HepG2 (cell line): Measurements from ENCODE around the gene C16orf90. TPM values are rescaled to one million over a fixed set of nuclear protein-coding genes. Genes with fewer than 3 reads are reported as not detected.

Experiments
- AGO2 ChIP-seq: fragments of 200-400 bp; formaldehyde crosslinking; optimal IDR thresholded peaks from 2 replicates; pipeline ENCODE3; 2017; ENCODE audit warnings: mild to moderate bottlenecking, low read depth, low read length, moderate library complexity
- AHR ChIP-seq: IDR thresholded peaks from 2 replicates; pipeline ENCODE4 v1.6.1; 2018; ENCODE audit warnings: missing genetic modification reagents, missing compliant biosample characterization
- CENPT ChIP-seq: sonication (generic); formaldehyde crosslinking; IDR thresholded peaks from 2 replicates; pipeline ENCODE4 v1.8.0; 2022; ENCODE audit warnings: low read depth, mild to moderate bottlenecking, moderate library complexity, missing genetic modification reagents
- CHD4 ChIP-seq: fragments of 200-600 bp; sonication (generic); IDR thresholded peaks from 2 replicates; pipeline ENCODE4 v1.7.0; 2017; ENCODE audit warnings: mild to moderate bottlenecking, low read length, borderline replicate concordance
- EP300 ChIP-seq, 3 experiments: sonication (generic) in 1 of 3; formaldehyde crosslinking in 1 of 3; IDR thresholded peaks; 2 replicates each; pipeline versions ENCODE4 v1.5.1 to v1.6.1; 2011 to 2020; ENCODE audit warnings: low read depth in 2 of 3, low read length in 2 of 3, borderline replicate concordance in 1 of 3, improper control_type of control experiment in 1 of 3, mild to moderate bottlenecking in 1 of 3, missing genetic modification reagents in 1 of 3, moderate library complexity in 1 of 3
- EZH2 ChIP-seq: conservative IDR thresholded peaks from 2 replicates; pipeline ENCODE4 v1.6.1; 2012; ENCODE audit warnings: mild to moderate bottlenecking, low read depth, low read length, moderate library complexity
- GLI4 ChIP-seq: sonication (generic); formaldehyde crosslinking; IDR thresholded peaks from 2 replicates; pipeline ENCODE4 v1.5.1; 2020; ENCODE audit warnings: missing genetic modification reagents, mild to moderate bottlenecking, moderate library complexity, borderline replicate concordance
- HIVEP1 ChIP-seq: sonication (generic); formaldehyde crosslinking; IDR thresholded peaks from 2 replicates; pipeline ENCODE4 v1.4.0; 2020; ENCODE audit warnings: mild to moderate bottlenecking, missing genetic modification reagents
- MXI1 ChIP-seq: IDR thresholded peaks from 3 replicates; pipeline ENCODE4 v1.6.1; 2012; ENCODE audit warnings: low read depth, low read length, inconsistent platforms, borderline replicate concordance
- RFX1 ChIP-seq: fragments of 450-650 bp; IDR thresholded peaks from 2 replicates; pipeline ENCODE4 v1.6.1; 2017
- SAFB2 ChIP-seq: sonication (generic); formaldehyde crosslinking; IDR thresholded peaks from 2 replicates; pipeline ENCODE4 v1.5.1; 2020; ENCODE audit warnings: missing genetic modification reagents, low read depth, mild to moderate bottlenecking, borderline replicate concordance
- SALL2 ChIP-seq: sonication (generic); formaldehyde crosslinking; IDR thresholded peaks from 2 replicates; pipeline ENCODE4 v1.8.1; 2023; ENCODE audit warnings: mild to moderate bottlenecking, missing genetic modification reagents, inconsistent platforms
- SMARCC2 ChIP-seq: fragments of 450-650 bp; IDR thresholded peaks from 2 replicates; pipeline ENCODE4 v1.6.1; 2017; ENCODE audit warnings: antibody characterized with exemption, mild to moderate bottlenecking
- ZBTB3 ChIP-seq: sonication (generic); formaldehyde crosslinking; IDR thresholded peaks from 2 replicates; pipeline ENCODE4 v1.4.0; 2020; ENCODE audit warnings: low read depth, mild to moderate bottlenecking, moderate library complexity, missing genetic modification reagents, borderline replicate concordance
- ZBTB38 ChIP-seq: sonication (generic); formaldehyde crosslinking; IDR thresholded peaks from 2 replicates; pipeline ENCODE4 v1.5.1; 2020; ENCODE audit warnings: mild to moderate bottlenecking, missing genetic modification reagents
- ZNF207 ChIP-seq: fragments of 450-650 bp; IDR thresholded peaks from 2 replicates; pipeline ENCODE4 v1.6.1; 2016; ENCODE audit warnings: antibody characterized with exemption, borderline replicate concordance
- ZNF234 ChIP-seq: sonication (generic); formaldehyde crosslinking; conservative IDR thresholded peaks from 2 replicates; pipeline ENCODE4 v1.5.1; 2020; ENCODE audit warnings: mild to moderate bottlenecking, missing genetic modification reagents
- ZNF282 ChIP-seq: fragments of 450-650 bp; IDR thresholded peaks from 2 replicates; pipeline ENCODE4 v1.6.1; 2018; ENCODE audit not compliant: partially characterized antibody
- ZNF446 ChIP-seq: sonication (generic); formaldehyde crosslinking; IDR thresholded peaks from 2 replicates; pipeline ENCODE4 v1.5.0; 2020; ENCODE audit warnings: mild to moderate bottlenecking, missing genetic modification reagents
- ZNF547 ChIP-seq: sonication (generic); formaldehyde crosslinking; IDR thresholded peaks from 2 replicates; pipeline ENCODE4 v1.5.1; 2020; ENCODE audit warnings: mild to moderate bottlenecking, missing genetic modification reagents
- ZNF672 ChIP-seq: sonication (generic); formaldehyde crosslinking; IDR thresholded peaks from 2 replicates; pipeline ENCODE4 v1.8.1; 2022; ENCODE audit warnings: missing genetic modification reagents
- ZNF720 ChIP-seq: sonication (generic); formaldehyde crosslinking; IDR thresholded peaks from 2 replicates; pipeline ENCODE4 v1.4.0; 2020; ENCODE audit warnings: missing genetic modification reagents
- ZSCAN30 ChIP-seq: sonication (generic); formaldehyde crosslinking; IDR thresholded peaks from 2 replicates; pipeline ENCODE4 v1.5.0; 2020; ENCODE audit warnings: mild to moderate bottlenecking, missing genetic modification reagents
- polyA plus RNA-seq, 8 experiments: library from polyadenylated mRNA; depleted of rRNA in 3 of 8; stranded (reverse) in 7 of 8; unstranded in 1 of 8; fragments of >200 nt; fragmentation: Illumina TruSeq in 4 of 8; extraction: Trizol in 4 of 8; gene quantifications; 2 replicates each; pipeline versions ENCODE4 v1.2.1 to v1.2.3, GENCODE V29; 2011 to 2016; ENCODE audit warnings: low read depth in 4 of 8, missing spikeins in 1 of 8, mixed read lengths in 1 of 8; ENCODE audit not compliant: insufficient read depth in 1 of 8
- total RNA-seq, 5 experiments: library from RNA; depleted of rRNA; stranded (reverse); fragments of >200 nt; fragmentation: Illumina TruSeq; extraction: Trizol; gene quantifications; 2 replicates each; pipeline ENCODE4 v1.2.3, GENCODE V29; 2016; ENCODE audit warnings: low read depth in 1 of 5
- TF ChIP-seq, protein P1 (sequence below): sonication (generic); formaldehyde crosslinking; IDR thresholded peaks from 2 replicates; pipeline ENCODE4 v1.5.0; 2020; ENCODE audit warnings: mild to moderate bottlenecking, missing genetic modification reagents
- TF ChIP-seq, protein P2 (sequence below): sonication (generic); formaldehyde crosslinking; IDR thresholded peaks from 2 replicates; pipeline ENCODE4 v1.5.0; 2020; ENCODE audit warnings: missing genetic modification reagents
- TF ChIP-seq, protein P3 (sequence below): sonication (generic); formaldehyde crosslinking; IDR thresholded peaks from 2 replicates; pipeline ENCODE4 v1.5.0; 2020; ENCODE audit warnings: missing genetic modification reagents

Gene C16orf90
- total and polyA plus RNA-seq, 2 of the 13 experiments (the other 11 are each of a cell fraction or from before 2014, with no cell fraction given) = not detected

DNA sequence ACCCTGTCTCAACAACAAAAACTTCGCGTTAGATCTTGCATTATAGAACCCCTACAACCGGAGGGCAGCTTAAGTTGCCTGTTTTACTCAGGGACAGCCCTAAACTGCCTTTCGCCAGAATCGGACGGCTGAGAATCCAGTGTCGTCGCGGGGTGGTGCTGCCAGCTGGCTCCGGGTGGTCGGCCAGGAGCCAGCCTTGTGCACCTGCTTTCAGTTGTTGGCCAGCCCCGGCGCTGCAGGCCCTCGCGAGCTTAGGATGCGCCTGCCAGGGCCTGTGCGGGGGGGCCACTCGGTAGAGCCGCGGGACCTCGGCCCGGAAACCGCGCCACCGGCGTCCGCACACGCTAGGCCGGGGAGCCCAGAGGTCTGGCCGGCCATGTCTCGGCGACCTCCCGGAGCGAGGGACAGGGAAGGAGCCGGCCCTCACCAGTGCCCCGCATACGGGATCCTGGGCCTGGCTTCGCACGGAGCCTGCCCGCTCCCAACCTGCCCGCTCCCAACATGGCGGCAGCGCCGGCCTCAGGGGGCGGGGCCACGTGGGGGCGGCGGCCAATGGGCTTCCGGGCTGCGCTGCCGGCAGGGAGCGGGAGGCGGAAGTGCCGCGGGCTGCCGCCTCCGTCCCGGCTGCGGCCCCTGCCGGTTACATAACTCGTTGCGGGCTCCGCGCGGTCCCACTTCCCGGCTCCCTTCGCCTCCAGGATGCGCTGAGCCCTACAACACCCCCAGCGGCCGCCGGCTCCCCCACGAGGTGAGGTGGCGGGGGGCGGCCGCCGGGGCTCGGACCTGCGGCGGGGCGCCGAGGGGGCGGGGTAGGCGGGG, 37.6 kb downstream of the C16orf90 start (continued):
- TF ChIP-seq, protein P1, sequence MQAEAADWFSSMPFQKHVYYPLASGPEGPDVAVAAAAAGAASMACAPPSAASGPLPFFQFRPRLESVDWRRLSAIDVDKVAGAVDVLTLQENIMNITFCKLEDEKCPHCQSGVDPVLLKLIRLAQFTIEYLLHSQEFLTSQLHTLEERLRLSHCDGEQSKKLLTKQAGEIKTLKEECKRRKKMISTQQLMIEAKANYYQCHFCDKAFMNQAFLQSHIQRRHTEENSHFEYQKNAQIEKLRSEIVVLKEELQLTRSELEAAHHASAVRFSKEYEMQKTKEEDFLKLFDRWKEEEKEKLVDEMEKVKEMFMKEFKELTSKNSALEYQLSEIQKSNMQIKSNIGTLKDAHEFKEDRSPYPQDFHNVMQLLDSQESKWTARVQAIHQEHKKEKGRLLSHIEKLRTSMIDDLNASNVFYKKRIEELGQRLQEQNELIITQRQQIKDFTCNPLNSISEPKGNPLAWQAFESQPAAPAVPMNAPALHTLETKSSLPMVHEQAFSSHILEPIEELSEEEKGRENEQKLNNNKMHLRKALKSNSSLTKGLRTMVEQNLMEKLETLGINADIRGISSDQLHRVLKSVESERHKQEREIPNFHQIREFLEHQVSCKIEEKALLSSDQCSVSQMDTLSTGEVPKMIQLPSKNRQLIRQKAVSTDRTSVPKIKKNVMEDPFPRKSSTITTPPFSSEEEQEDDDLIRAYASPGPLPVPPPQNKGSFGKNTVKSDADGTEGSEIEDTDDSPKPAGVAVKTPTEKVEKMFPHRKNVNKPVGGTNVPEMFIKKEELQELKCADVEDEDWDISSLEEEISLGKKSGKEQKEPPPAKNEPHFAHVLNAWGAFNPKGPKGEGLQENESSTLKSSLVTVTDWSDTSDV (CRISPR knock-in tag) = no peak
- TF ChIP-seq RFX1 (no peak), ZNF234 (no peak; the same call in 1 of the 2 replicates), ZNF547 (CRISPR knock-in tag) (peak; percentile 80; the same call in 1 of the 2 replicates), ZNF207 (no peak), CHD4 (no peak), ZBTB3 (CRISPR knock-in tag) (peak; percentile 87; the same call in 1 of the 2 replicates), MXI1 (peak; percentile 68; the same call in 1 of the 3 replicates), AHR (CRISPR knock-in tag) (peak; percentile 53; the same call in 1 of the 2 replicates), CENPT (no peak), SMARCC2 (no peak), AGO2 (peak; percentile 89), GLI4 (CRISPR knock-in tag) (peak; percentile 89; the same call in 1 of the 2 replicates), ZBTB38 (peak; percentile 53; the same call in 1 of the 2 replicates), EZH2 (no peak), HIVEP1 (peak; percentile 62; the same call in 1 of the 2 replicates), EP300 (IDR thresholded peaks at IDR 0.05; ENCODE audit: low read depth in 2 of 2, low read length in 2 of 2) (0 out of 4 replicates have a peak, but pooled peaks of 1 of the 2 experiments have one; percentile 9), EP300 (CRISPR knock-in tag; IDR thresholded peaks at IDR 0.05; ENCODE audit: borderline replicate concordance) (peak; percentile 26; the same call in 1 of the 2 replicates), ZNF282 (no peak), SALL2 (peak; percentile 95), ZNF720 (CRISPR knock-in tag) (no peak), ZSCAN30 (0 out of 2 replicates have a peak, but pooled peaks have one; percentile 60), SAFB2 (CRISPR knock-in tag) (no peak; the same call in 1 of the 2 replicates), ZNF446 (CRISPR knock-in tag) (peak; percentile 39; the same call in 1 of the 2 replicates), ZNF672 (CRISPR knock-in tag) (no peak)
- TF ChIP-seq, protein P2, sequence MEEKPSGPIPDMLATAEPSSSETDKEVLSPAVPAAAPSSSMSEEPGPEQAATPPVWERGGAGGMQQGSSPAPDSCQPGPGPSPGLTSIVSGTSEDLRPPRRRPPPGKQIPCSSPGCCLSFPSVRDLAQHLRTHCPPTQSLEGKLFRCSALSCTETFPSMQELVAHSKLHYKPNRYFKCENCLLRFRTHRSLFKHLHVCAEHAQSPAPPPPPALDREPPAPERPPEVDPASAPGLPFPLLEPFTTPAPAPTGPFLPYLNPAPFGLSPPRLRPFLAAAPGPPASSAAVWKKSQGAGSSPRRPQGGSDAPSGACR (CRISPR knock-in tag) = no peak
- TF ChIP-seq, protein P3, sequence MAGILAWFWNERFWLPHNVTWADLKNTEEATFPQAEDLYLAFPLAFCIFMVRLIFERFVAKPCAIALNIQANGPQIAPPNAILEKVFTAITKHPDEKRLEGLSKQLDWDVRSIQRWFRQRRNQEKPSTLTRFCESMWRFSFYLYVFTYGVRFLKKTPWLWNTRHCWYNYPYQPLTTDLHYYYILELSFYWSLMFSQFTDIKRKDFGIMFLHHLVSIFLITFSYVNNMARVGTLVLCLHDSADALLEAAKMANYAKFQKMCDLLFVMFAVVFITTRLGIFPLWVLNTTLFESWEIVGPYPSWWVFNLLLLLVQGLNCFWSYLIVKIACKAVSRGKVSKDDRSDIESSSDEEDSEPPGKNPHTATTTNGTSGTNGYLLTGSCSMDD (CRISPR knock-in tag) = no peak
